ENCODE data around the gene GABPB2.

The GABPB2 gene

GRCh38 chr1:151165281-151165737 is 94.7 kb downstream of the GABPB2 start:
- no peak for DNase-seq (ENCODE audit: low read depth)

DNA sequence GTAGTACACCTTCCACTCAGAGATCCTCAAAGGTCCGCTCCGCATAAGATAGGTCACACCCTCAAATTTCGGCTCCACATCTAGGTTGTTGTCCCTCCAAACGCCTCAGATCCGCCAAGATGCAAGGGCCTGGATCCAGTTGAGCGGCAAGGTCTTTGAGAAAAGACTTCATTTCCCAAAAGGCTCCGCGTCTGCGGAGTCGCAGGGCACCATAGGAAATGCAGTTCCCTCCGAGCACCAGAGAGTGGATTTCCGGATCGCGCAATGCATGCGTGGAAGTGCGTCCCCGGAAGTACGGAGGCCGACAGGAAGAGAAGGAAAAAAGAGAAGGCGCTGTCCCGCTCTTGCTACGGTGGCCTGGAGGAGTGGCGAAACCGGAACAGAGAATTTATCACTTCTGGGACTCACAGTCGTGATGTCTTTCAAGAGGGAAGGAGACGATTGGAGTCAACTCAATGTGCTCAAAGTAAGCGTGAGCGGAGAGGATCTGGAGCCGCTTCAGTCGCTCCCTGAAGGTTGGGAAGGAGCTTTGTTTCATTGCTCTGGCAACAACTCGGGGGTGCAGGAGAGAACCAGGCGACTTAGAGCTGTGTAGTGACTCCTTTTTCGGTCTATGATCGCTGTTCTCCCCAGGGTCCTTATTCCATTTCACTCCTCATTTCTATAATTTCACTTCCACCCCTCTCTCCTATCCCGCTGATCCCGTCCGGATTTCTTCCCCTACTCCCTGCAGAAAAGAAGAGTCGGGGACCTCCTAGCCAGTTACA is 95.4 kb downstream of the GABPB2 start, which contains the start of the genes LYSMD1 and SCNM1:
LYSMD1 (minus strand) TSS at position 165 of the 767 bp plus-strand sequence. CDS start 644 bp downstream, outside the sequence.
SCNM1 (plus strand) TSS at position 407 of the 767 bp plus-strand sequence; CDS start at position 416, 9 bp downstream.
- DNase-seq (ENCODE audit: low read depth), result peak; percentile 93

DNA sequence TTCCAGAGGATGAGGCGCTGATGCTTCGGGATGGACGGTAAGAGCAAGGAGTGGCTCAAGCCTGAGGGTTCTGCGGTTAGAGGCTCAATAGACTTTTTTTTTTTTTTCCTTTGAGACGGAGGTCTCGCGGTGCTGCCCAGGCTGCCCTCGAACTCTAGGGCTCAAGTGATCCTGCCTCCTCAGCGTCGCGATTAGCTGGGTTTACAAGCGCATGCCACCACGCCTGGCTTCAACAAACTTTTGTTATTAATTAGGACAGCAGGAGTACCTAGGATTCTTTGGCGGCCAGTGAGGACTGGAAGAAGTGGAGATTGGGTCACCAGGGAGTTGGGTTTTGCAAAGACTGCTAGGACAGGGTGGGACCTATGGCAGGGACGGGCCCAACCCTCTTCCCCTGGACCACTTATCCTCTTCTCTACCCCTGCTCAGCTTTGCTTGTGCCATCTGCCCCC is 96.0 kb downstream of the GABPB2 start:
- DNase-seq (ENCODE audit: low read depth), result no peak

DNA sequence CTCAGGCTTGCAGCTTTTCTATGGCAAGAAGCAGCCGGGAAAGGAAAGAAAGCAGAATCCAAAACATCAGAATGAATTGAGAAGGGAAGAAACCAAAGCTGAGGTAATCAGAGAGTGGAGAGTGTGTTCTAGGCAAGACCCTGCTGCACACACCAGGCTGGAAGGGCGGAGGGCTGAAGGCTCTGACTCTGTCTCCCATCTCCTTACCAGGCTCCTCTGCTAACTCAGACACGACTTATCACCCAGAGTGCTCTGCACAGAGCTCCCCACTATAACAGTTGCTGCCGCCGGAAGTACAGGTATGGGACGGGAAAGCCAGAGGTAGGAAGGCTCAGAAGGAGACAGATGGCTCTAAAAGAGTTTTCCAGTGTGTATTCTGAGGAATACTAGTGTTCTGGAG is 96.6 kb downstream of the GABPB2 start:
- DNase-seq (ENCODE audit: low read depth), result no peak

GRCh38 chr1:151171190-151171589 is 100.6 kb downstream of the GABPB2 start:
- no peak for DNase-seq (ENCODE audit: low read depth)

All from stimulated activated CD4-positive, alpha-beta T cell treated with anti-CD3 and anti-CD28 coated beads, Interleukin-2, amount 100 ng/mL, for 4 hours (primary cell).